Mucosa of descending colon (tissue), 3 donors: Measurements from ENCODE around the gene POMGNT2. TPM values are rescaled to one million over a fixed set of nuclear protein-coding genes. Genes with fewer than 3 reads are reported as not detected.

Experiments used
- ATAC-seq: fragments of 200-7000 bp; cut with Tn5 transposase; one replicate; pipeline ENCODE4 v1.9.1; 2020; ENCODE audit warnings: mild to moderate bottlenecking, moderate library complexity
- DNase-seq, 3 donors: peaks; one replicate each; pipeline ENCODE4 v3.0.0-alpha.2; 2020
- H3K36me3 ChIP-seq: fragments of 200-600 bp; one replicate; pipeline ENCODE4 v1.8.0; 2021; ENCODE audit warnings: low read depth, mild to moderate bottlenecking
- H3K4me1 ChIP-seq: fragments of 200-600 bp; one replicate; pipeline ENCODE4 v1.8.0; 2021; ENCODE audit warnings: low read depth, mild to moderate bottlenecking
- H3K4me3 ChIP-seq: fragments of 200-600 bp; one replicate; pipeline ENCODE4 v1.8.0; 2021; ENCODE audit warnings: mild to moderate bottlenecking
- H3K9me3 ChIP-seq: fragments of 200-600 bp; one replicate; pipeline ENCODE4 v1.8.0; 2021; ENCODE audit warnings: mild to moderate bottlenecking
- intact Hi-C, 2 donors: fragments of 100-400 bp; cut with DNase I in 1 of 2; cut with micrococcal nuclease in 1 of 2; formaldehyde crosslinking; loops; one replicate each; pipeline versions ENCODE4 v1.11.0 to v1.11.1; 2022; cut with DNase I, micrococcal nuclease
- total RNA-seq, 3 donors: library from RNA; stranded (reverse); fragmentation: NEBNext Ultra II Directional in 2 of 3; extraction: Animal tissue kit (Norgen Biotek cat#: 25700) in 2 of 3; gene quantifications; one replicate each; pipeline versions ENCODE4 v1.2.1 to v1.2.4, GENCODE V29; 2021 to 2023
- TF ChIP-seq, protein P1 (sequence below): fragments of 200-600 bp; IDR thresholded peaks from one replicate; pipeline ENCODE4 v1.8.0; 2022; ENCODE audit warnings: antibody characterized with exemption, mild to moderate bottlenecking
- donor health status: DM: no; HTN: no; CAD: no; lungs with moderate emphysema.
- donor health status: DM: no; HTN: no; CAD: no.
- donor health status: DM: no; HTN: yes; CAD: no.

Gene POMGNT2
- total RNA-seq, 3 donors from 2014 or later, result 2.8 to 12.6 (median 4.9) TPM

DNA sequence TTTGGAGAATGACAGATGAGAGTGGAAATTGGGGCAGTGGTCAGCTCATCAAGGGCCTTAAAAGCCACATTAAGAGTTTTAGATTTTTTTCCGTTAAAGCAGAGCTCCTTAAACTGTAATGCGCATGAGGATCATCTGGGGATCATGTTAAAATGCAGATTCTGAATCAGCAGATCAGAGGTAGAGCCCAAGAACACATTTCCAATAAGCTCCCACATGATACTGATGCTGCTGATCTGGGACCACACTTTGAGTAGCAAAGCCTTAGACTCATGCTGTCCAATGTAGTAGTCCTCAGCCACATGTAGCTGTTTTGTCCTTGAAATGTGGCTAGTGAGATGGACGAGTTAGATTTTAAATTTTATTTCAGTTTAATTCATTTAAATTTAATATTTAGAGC lies 26.3 kb upstream of the POMGNT2 start:
- Histone ChIP-seq H3K36me3 (no peaks in the 10 kb centered on the region), H3K4me1 (no peaks in the 10 kb centered on the region)
- intact Hi-C loops, result no loop called here

DNA sequence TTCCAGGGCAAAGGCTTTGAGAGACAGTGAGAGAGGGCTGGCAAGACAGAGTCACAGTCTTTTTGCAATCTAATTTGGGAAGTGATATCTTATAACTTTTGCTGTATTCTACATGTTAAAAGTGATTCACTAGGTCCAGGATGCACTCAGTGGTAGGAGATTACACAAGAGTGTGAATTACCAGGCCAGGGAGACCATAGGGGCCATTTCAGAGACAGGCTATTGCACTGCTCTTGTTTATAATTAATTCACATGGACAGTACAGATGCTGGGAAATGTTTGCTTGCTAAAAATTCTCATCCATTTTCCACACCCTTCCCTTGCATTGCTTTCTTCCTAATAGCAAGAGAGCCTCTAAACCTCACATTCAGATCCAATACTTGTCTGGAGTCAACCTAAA lies 22.6 kb upstream of the POMGNT2 start:
- DNase-seq (no peak), ATAC-seq (no peak)
- H3K9me3 ChIP-seq, result no peaks in the 10 kb centered on the region
- TF ChIP-seq, protein P1, sequence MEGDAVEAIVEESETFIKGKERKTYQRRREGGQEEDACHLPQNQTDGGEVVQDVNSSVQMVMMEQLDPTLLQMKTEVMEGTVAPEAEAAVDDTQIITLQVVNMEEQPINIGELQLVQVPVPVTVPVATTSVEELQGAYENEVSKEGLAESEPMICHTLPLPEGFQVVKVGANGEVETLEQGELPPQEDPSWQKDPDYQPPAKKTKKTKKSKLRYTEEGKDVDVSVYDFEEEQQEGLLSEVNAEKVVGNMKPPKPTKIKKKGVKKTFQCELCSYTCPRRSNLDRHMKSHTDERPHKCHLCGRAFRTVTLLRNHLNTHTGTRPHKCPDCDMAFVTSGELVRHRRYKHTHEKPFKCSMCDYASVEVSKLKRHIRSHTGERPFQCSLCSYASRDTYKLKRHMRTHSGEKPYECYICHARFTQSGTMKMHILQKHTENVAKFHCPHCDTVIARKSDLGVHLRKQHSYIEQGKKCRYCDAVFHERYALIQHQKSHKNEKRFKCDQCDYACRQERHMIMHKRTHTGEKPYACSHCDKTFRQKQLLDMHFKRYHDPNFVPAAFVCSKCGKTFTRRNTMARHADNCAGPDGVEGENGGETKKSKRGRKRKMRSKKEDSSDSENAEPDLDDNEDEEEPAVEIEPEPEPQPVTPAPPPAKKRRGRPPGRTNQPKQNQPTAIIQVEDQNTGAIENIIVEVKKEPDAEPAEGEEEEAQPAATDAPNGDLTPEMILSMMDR, result no peak
- no peak overlapping the region for H3K4me3 ChIP-seq
- intact Hi-C loops, result no loop called here
- no peaks in the 10 kb centered on the region for H3K36me3 ChIP-seq
- H3K4me1 ChIP-seq, result no peaks in the 10 kb centered on the region

More for the DNA sequence above, 26.3 kb upstream of the POMGNT2 start:
- H3K4me3 ChIP-seq, result no peak overlapping the region
- peaks cover 1% of the 10 kb centered on the region for H3K9me3 ChIP-seq
- ATAC-seq, result no peak
- DNase-seq, result no peak
- TF ChIP-seq, protein P1, result no peak

DNA sequence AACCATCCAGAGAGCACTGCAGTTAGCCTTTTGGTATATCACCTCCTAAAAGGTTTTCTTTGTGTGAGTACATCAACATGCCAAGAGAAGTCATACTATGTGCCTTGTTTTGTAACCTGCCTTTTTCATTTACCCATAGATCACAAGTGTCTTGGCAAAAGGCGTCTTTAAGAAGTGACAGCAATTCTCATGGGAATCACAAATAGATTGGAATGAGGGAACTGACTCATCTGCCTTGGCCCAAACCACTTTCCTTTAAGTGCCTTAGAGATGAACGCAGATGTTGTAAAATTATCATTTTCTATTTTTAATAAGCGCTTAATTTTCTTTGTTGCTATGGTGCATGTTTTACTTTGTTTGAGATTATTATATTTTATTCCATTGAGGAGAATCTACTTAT lies 20.7 kb upstream of the POMGNT2 start:
- no peak for ATAC-seq
- no peak overlapping the region for H3K4me3 ChIP-seq
- no peaks in the 10 kb centered on the region for H3K9me3 ChIP-seq
- TF ChIP-seq, protein P1, result no peak
- intact Hi-C loops, result no loop called here
- H3K36me3 ChIP-seq, result no peaks in the 10 kb centered on the region
- DNase-seq, result no peak
- H3K4me1 ChIP-seq, result no peaks in the 10 kb centered on the region

DNA sequence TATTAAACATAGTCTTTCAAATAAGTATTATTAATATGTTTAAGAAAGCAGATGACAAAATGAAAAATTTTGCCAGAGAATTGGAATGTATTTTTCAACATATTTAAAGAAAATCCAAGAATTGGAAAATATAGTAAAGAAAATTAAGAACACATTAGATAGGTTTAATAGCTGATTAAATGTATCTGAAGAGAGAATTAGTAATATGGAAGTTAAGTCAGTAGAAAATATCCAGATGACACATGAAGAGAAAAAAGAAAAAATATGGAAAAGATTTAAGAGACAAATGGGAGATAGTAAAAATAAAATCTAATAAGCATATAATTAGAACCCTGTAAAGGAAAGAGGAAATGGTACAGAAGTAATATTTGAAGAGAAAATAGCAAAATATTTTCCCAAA lies 18.0 kb upstream of the POMGNT2 start:
- no peaks in the 10 kb centered on the region for H3K9me3 ChIP-seq
- no peaks in the 10 kb centered on the region for H3K4me1 ChIP-seq
- TF ChIP-seq, protein P1, result no peak
- no peak overlapping the region for H3K4me3 ChIP-seq
- no peaks in the 10 kb centered on the region for H3K36me3 ChIP-seq
- DNase-seq, result no peak
- no peak for ATAC-seq
- intact Hi-C loops, result no loop called here

DNA sequence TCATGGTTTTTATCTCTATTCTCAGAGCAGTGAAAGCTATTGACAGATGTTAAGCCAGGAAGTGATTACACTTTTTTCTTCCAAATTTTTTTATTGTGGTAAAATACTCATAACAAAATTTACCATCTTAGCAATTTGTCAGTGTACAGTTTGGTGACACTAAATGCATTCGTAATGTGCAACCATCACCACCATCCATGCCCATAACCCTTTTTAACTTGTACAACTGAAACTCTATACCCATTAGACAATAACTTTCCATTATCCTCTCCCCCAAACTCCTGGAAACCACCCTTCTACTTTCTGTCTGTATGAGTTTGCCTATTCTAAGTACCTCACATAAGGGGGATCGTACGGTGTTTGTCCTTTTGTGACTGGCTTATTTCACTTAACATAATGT lies 15.1 kb upstream of the POMGNT2 start:
- DNase-seq (no peak), ATAC-seq (no peak)
- Histone ChIP-seq H3K9me3 (no peaks in the 10 kb centered on the region), H3K36me3 (no peaks in the 10 kb centered on the region), H3K4me1 (no peaks in the 10 kb centered on the region), H3K4me3 (no peak overlapping the region)
- TF ChIP-seq, protein P1, result no peak
- intact Hi-C loops, result no loop called here

DNA sequence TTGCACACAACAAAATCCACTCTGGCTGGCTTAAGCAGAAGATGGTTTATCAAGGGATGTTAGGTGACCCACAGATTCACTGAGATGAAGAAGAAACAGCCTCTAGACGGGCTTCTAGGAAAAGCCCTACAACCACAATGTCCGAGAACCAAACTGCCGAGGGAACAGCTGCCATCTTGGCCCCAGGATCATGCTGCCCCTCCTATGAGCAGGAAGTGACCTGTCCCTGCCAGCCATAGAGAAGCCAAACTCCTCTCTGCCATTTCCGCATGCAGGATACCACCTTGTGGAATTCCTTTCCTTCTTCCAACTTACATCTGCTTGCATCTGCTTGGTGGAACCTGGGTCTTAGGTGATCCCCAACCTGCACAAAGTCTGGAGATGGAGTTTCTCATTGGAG lies 11.4 kb upstream of the POMGNT2 start:
- TF ChIP-seq, protein P1, result no peak
- DNase-seq (no peak), ATAC-seq (no peak)
- H3K4me1 ChIP-seq, result no peaks in the 10 kb centered on the region
- intact Hi-C loops, result no loop called here
- H3K4me3 ChIP-seq, result no peak overlapping the region
- H3K9me3 ChIP-seq, result no peaks in the 10 kb centered on the region
- no peaks in the 10 kb centered on the region for H3K36me3 ChIP-seq
